Activated CD8-positive, alpha-beta memory T cell treated with anti-CD3 and anti-CD28 coated beads, Interleukin-2, amount 50 U/mL, for 24 hours (primary cell): ENCODE results near the gene MYH9.

Experiments
- DNase-seq: peaks from one replicate; pipeline ENCODE4 v3.0.0-alpha.2; 2020; ENCODE audit errors: extremely low read depth

The MYH9 gene

DNA sequence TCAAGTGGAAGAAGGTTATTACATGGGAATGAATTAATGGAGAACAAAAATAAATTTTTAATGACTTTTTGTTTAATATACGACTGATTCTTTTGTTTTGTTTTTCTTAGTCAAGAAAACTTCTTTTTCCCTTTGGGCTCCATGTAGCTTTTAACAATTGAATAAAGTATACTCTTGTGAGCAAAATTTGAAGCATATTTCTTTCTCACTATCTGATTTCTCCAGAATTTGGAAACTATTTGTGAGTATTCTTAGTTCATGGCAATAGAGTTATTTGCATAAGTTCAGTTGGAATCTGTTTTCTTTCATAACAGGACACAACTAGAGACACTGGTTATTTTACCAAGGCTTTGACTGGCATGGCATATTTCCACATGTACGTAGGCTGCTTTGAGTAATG, 138.6 kb downstream of the MYH9 start:
- no peak for DNase-seq

DNA sequence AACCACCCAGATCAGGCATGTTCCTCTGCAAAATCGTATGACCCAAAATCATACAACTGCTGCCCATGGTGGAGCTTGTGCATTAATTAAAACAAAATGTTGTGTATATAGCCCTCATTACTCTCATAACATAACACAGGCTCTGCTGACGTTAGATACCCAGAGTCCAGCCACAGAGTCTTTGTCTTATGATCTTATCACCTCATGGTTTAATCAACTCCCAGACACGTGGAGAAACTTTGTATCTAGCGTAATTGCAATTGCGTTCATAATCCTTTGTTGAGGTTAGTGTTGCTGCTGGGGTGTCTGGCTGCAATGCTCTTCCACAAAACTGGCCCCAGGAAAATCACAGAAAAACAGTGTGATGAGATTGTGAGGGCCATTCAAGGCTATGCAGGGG, 139.8 kb downstream of the MYH9 start:
- no peak for DNase-seq

DNA sequence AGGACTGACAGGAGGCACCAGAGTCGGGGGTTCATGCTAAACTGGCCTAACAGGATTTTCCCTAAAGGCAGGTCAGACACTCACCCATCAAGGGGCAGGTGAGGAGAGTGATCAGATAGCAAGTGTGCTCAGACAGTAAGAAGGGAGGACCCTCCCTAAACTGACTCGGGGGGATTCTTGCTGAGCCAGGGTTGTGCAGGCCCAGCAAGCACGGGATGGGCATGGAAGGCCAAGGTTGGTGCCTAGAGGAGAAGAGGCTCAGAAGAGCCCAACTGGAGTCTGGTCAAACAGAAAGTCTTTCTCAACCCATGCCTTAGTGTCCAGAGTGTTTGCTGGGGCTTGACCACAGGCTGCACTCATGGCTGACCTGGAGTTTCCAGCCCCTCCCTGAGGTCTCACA, 141.0 kb downstream of the MYH9 start:
- no peak for DNase-seq

DNA sequence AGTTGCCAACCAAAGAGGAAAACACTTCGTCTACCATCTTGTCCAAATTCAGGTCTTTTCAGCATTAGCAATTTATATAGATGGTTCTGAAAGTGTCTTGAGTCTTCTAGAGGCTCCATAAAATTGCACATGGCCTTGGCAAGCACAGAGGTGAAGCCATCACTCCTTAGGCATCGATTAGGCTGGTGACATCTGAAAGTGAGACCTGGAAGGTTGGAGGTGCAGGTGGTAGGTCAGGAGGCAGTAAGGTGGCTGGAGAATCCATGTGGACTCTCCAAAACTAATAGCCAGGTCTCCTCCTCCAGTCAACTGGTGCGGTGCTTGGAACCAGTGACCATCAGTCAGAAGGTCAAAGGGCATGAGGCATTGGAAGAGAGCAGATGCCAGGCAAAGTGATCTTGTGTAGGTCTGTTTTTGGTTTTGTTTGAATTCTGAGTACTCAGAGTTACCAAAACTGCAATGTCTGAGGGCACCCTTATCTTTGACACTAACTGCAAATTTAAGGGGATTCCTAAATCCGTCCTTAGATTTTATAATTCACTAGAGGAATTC, 141.9 kb downstream of the MYH9 start:
- no peak for DNase-seq

DNA sequence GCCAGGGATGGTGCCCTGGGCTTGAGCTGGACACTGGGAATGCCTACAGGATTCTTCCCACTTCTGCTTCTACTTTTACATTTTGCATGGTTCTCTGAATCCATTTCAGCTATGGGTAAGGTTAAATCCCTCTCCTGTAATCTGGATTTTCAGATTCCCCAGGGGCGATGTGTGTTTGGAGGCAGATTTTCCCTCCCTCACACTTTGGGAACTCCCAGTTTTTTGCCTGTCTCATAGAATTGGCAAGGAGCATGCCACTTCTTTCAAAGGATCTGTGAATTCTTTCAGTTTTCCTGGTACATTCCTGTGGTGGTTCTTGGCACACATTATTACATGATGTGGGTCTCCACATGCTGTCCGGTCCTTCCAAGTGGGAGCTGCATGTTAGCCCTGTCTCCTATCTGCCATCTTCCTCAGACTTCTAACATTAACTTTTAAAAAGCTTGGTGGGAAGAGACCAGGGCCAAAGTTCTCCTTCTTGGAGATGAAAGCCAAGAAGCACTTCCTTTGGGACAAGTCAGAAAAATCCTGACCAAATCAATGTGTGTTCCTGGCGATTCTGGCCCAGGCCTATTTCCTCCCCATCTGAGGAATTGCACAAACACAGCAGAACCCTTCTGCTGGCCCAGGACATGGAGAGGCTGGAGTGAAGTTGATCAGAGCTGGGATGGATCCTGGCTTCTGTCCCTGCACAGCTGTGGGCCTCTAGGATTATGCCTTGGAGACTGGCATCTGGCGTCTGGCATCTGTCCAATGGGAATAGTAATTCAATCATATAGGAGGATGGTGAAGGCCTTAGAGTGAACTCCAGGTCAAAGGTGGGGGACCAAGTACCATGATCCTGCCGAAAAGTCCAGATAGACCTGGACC, 143.0 kb downstream of the MYH9 start:
- no peak for DNase-seq

DNA sequence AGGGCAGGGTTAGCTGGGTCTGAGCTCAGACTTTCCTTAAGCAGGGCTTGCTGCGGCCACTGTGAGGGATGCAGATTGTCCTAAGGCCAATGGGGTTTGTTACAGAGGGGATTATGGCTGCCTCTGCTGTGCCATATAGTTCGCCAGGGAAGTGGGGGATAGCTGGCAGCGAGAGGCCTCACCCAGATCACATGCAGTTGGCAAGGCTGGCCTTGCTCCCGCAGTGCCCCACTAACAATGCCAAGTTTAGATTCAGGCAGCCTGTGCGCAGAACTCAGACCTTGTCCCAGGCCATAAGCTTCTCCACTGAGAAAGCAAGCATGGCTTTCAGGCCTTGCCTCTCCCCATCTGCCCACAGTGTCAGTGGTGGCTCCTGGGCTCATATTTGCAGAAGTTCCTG, 143.8 kb downstream of the MYH9 start:
- no peak for DNase-seq

DNA sequence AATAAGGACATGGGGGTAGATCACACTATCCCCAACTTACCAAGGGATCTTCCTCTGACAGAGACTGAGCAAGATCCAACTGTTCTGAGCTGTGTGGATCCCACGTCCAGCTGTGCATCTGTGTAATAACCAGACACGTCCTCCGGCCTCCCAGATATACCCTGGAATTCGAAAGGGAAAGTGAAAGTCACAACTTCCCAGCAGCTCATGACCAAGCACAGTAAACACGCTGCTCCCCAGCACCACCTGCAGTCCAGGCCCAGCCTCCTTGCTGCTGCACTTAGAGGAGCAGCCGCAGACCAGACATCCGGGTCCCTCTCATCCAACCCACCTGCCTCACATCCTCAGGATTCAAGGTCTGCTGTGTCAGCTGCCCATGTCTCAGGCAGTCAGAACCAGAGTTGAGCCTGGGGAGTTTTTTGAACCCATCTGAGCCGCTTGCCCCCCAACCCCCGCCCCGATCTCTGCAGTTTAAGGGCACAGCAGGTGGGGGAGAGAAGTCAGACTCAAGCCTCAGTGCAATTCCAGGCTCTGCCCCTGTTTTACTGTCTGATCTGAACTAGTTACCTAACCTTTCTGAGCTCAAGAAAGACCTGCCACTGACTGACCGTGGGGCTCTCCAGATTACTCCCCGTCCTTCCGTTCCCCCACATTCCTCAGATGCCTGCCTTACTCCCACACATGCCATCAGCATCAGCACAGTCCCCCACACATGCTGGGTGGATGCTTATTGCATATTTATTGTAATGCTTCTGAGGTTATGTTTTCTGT, 148.2 kb downstream of the MYH9 start, which contains the start of gene APOL2:
TSS of gene APOL2 (minus strand) at position 127 of the 771 bp plus-strand sequence. CDS start 6,365 bp downstream, outside the sequence.
- DNase-seq: peak; percentile 60

DNA sequence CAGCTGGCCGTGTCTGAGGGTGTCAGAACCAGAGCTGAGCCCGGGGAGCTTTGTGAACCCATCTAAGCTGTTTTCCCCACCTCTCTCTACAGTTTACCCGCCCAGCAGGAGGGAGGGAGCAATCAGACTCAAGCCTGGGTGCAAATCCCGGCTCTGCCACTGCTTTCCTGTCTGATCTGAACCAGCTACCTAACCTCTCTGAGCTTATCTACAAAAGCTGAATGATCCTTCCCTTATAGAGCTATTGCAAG, 148.7 kb downstream of the MYH9 start:
- no peak for DNase-seq

DNA sequence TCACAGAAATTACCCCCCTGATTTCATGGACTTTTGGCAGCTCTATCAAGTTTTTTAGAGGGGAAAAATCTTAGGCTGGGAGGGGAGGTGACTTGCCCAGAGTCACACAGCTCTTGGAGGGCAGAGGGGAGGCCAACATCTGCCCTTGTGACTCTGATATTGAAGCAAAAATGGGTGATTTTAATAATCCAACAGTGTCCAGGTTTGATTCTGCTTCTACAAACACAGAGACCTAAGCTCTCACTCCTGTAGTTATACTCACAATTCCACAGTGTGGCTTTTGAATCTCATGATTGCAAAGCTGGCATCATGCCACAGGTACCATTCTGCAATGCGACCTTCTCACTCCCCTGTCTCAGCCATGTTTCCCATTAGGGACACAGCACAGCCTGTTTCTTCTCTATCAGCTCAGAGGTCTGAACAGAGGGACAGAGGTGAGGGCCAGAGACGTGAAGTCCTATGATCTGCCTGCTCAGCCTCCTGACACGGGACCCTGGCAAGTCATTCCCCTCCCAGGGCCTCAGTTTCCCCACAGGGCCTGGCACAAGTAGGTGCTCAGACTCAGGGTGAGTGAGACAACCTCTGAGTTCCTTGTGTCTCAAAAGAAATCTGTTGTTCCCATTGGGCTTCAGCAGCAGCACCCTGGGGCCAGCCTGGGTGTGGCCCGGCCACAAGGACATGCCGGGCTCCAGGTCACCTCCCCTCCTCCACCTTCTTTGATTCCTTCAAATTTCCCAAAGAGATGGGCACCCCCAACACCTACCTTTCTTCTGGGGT, 149.2 kb downstream of the MYH9 start:
- no peak for DNase-seq

DNA sequence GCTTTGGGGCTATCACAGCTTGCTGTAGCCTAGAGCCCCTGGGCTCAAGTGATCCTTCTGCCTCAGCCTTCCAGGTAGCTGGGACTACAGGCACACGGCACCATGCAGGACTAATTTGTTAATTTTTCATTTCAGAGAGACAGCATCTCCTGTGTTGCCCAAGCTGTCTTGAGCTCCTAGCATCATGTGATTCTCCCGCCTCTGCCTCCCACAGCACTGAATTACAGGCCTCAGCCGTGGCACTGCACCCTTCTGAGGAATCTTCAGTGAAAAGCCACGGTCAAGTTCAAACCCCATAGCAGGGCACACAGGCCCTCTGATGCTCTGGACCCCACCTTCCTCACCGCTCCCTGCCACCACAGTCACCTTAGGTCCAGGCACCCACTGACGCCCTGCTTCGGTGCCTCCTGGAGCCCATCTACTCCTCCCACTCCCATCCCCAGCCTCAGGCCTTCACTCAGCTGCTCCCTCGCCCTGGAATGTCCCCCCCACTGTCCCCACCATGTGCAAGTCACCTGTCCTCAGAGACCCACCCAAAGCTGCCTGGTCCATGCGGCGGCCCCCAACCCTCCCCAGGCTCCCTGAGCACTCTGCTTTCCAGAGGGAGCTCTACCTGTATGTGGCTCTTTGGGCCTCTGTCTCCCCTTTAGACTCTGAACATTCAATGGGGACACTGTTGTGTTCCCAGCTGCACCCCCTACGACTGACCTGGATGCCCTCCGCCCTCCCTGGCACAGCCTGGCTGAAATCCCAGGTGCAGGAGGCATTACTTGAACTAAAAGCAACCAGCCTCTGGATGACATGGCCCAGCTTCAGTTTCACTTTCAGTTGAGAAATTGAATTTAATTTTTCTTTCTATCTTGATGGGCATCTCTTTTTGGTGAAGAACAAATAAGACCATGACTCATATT, 150.1 kb downstream of the MYH9 start:
- no peak for DNase-seq

DNA sequence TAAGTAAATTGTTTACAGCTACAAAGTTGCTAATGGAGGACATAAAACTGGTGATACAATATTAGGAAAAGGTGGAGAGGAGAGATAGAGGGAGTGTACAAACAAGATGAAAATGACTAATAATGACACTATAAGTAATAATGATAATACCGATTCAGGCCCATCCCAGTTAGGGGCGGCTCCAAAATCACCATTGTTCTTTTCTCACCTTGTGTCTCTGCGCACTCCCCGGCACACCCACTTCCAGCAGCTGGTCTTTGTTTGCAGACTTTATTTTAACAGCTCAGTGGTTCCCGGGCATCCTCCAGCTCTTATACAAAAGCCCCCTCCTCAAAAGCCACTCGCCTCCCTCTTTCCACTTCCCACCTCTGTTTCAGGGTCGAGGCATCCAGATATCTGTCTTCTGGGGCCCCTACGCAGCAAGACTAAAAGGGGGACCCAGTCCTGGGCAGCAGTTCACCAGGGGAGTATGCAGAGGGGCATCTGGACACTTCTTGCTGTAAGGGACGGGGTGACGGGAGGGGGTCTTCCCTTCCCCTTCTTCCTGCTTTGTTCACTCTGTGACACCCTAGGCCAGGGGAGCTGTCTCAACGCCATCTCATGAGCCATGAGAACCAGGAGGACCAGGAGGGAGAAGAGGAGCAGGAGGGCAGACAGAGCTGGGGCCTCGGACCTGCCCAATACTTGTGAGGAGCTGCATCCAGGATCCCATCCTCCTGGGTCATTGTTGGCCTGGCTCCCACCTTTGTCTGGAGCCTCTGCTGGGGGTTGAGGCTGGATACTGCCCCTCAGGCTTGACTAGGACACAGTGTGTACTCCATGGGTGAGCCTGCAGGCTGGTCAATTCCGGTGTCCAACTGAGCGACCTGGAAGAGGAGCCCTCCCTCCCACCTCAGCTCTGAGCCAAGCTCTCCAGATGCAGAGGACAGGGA, 151.1 kb downstream of the MYH9 start:
- DNase-seq: no peak

DNA sequence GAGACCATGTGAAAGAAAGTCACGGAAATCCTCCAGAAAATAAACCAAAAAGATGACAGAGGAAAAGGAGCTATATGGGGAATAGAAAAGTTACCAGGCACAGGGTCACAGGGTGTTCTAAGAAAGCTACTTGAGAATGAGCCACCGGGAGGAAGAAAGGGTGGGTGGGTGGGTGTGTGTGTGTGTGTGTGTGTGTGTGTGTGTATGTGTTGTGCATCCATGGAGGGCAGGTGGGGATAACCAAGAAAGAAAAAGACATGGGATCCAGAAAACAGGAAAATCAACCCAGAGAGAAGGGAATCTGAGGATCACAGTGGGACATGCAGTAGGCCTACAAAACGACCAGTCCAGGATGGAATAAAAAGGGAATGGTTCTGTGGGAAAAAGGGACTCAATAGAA, 152.2 kb downstream of the MYH9 start:
- no peak for DNase-seq

DNA sequence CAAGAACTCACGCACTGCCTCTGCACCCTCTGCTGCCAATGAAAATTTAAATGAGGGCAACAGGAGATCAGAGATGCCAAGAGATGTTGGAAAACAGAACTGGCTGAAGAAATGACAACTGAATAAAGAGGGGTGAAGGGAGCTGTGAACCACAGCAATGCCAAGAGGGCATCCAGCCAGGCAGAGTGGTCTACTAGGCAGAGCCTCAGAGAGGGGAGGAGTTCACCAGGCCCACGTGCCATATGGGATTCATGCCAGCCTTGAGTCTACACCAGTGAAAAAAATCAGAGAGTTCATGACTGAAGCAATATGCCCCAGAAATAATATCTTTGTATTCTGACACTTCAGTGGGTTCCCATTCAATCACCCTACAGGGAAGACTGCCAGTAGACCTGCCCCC, 152.8 kb downstream of the MYH9 start:
- DNase-seq: no peak

DNA sequence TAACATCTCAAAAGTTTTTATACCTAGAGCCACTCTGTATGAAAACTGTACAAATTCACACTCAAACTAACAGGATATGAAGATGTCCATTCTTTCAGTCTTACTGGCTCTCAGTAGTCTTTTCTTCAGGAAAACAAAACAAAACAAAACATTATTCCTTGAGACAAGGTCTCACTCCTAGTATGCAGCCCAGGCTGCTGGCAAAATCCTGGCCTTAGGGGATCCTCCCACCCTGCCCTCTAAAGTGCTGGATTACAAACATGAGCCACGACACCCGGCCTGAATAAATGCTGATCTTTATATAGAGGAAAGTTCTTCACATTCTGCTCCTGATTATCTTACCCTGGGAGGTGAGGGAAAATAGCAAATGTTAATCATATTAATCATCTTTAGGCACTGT, 153.6 kb downstream of the MYH9 start:
- no peak for DNase-seq

DNA sequence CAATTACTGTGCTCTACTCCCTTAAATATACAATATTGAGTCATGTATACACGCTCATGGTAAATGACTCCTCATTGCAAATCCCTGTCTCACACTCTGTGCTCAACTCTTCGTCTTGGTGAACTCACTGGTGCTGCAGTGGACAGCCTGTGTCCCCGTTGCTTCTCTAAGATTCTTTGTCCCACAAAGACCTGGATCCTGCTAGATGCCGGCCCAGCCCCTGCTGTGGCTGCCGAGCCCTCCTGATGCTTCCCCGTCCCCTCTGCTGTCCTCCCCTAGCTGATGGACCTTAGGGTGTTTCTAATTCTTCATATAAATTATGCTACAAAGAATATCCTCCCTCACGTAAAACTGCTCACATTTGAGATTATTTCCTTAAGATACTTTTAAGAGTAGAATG, 154.0 kb downstream of the MYH9 start:
- no peak for DNase-seq

DNA sequence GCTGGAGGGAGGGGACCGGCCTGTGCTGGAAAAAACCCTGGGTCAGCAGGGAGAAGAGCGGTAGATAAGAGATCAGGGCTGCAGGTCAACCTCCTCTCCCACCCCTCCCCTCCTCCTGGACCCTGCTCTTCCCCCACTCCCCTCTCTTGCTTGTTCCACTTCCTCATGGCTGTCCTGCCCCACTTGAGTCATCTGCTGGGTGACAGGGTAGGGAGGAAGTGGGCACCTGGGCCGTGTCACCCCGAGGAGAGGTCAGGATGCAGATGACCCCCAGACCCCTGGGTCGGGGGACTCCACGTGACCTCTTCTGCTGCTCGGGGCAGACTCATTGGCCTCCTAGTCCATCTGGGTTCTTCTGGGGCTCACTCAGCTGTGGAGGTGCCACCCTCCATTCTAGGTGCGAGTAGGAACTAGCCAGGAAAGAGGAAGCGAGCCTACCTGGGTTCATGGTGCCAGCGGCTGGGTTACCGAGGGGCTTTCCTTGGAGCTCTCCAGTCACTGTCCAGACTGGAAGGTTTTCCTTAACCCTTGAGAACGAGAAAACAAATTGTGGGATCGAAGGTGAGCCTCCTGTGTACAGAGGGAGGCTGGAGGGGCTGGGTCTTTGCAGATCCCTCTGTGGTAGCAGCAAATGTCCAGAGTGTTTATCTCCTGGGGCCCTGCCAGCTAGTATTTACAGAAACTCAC, 154.9 kb downstream of the MYH9 start:
- no peak for DNase-seq
